ENCODE data around the gene TMEM39A.

The TMEM39A gene

GRCh38 chr3:119444590-119444989, 18.8 kb downstream of the TMEM39A start:
- DNase-seq = no peak

- no peak for DNase-seq
These were observed 20.2 kb downstream of the TMEM39A start for GRCh38 chr3:119443179-119443578.

- no peak for DNase-seq
These were observed 25.6 kb downstream of the TMEM39A start for GRCh38 chr3:119437691-119438258.

- no peak for DNase-seq
These were observed 26.4 kb downstream of the TMEM39A start for GRCh38 chr3:119436977-119437376.

- no peak for DNase-seq
These were observed 28.7 kb downstream of the TMEM39A start for GRCh38 chr3:119434703-119435102.

GRCh38 chr3:119433613-119434325, 29.6 kb downstream of the TMEM39A start:
- no peak for DNase-seq

- DNase-seq = no peak
These were observed 34.9 kb downstream of the TMEM39A start for GRCh38 chr3:119428538-119428937.

GRCh38 chr3:119427669-119428068, 35.7 kb downstream of the TMEM39A start:
- DNase-seq = no peak

- DNase-seq = no peak
These were observed 43.2 kb downstream of the TMEM39A start for GRCh38 chr3:119420196-119420595.

GRCh38 chr3:119418641-119419040, 44.8 kb downstream of the TMEM39A start:
- no peak for DNase-seq

GRCh38 chr3:119417771-119418512, 45.5 kb downstream of the TMEM39A start:
- no peak for DNase-seq

- DNase-seq = no peak
These were observed 46.5 kb downstream of the TMEM39A start for GRCh38 chr3:119416873-119417272.

GRCh38 chr3:119413603-119414280, 49.7 kb downstream of the TMEM39A start:
- DNase-seq = no peak

GRCh38 chr3:119409844-119410243, 53.6 kb downstream of the TMEM39A start:
- DNase-seq = no peak

- DNase-seq = no peak
These were observed 55.0 kb downstream of the TMEM39A start for GRCh38 chr3:119408243-119408950.

GRCh38 chr3:119405315-119405714, 58.1 kb downstream of the TMEM39A start:
- DNase-seq = no peak

- no peak for DNase-seq
These were observed 60.2 kb downstream of the TMEM39A start for GRCh38 chr3:119403201-119403600.

GRCh38 chr3:119402791-119403190, 60.6 kb downstream of the TMEM39A start:
- no peak for DNase-seq

- DNase-seq = no peak
These were observed 61.6 kb downstream of the TMEM39A start for GRCh38 chr3:119401503-119402440.

- DNase-seq = no peak
These were observed 62.3 kb downstream of the TMEM39A start for GRCh38 chr3:119401069-119401468.

- no peak for DNase-seq
These were observed 62.9 kb downstream of the TMEM39A start for GRCh38 chr3:119400466-119400865.

- no peak for DNase-seq
These were observed 66.5 kb downstream of the TMEM39A start for GRCh38 chr3:119396870-119397269.

All from GOT3 (cell line).